Fibroblast of mammary gland (primary cell): ENCODE results near the gene COG5.
"Not testable (repeated sequence)": the region's sequence is repeated elsewhere in the genome, so short reads cannot be mapped to it uniquely, and the experiment has no call there.

ENCODE experiments used
- DNase-seq: peaks from one replicate; pipeline ENCODE4 v3.0.0-alpha.2; 2010; ENCODE audit warnings: low read depth
- H3K4me3 ChIP-seq: 2 replicates; pipeline ENCODE4 v1.5.1; 2011; ENCODE audit warnings: low read depth, mild to moderate bottlenecking, low read length, moderate library complexity; ENCODE audit not compliant: control insufficient read depth
- CTCF ChIP-seq: conservative IDR thresholded peaks from 2 replicates; pipeline ENCODE4 v1.5.1; 2011; ENCODE audit warnings: low read depth, low read length, inconsistent platforms; ENCODE audit not compliant: control insufficient read depth, insufficient read depth

The COG5 gene

GRCh38 chr7:107248551-107249316 lies 315.0 kb downstream of the COG5 start:
- no peak for DNase-seq
- TF ChIP-seq CTCF, result no peak
- no peak overlapping the region for H3K4me3 ChIP-seq

GRCh38 chr7:107246836-107247235 lies 316.9 kb downstream of the COG5 start:
- H3K4me3 ChIP-seq, DNase-seq: not testable (repeated sequence)

- no peak for TF ChIP-seq CTCF
- H3K4me3 ChIP-seq, result no peak overlapping the region
- DNase-seq, result no peak
Measured at GRCh38 chr7:107244613-107245012, 319.1 kb downstream of the COG5 start.

GRCh38 chr7:107242267-107242666 lies 321.5 kb downstream of the COG5 start:
- TF ChIP-seq CTCF, result no peak
- no peak for DNase-seq
- no peak overlapping the region for H3K4me3 ChIP-seq

- TF ChIP-seq CTCF, result no peak
- DNase-seq, result no peak
- H3K4me3 ChIP-seq, result no peak overlapping the region
Measured at GRCh38 chr7:107237451-107237850, 326.3 kb downstream of the COG5 start.

- H3K4me3 ChIP-seq, result no peak overlapping the region
- peak; percentile 19 for DNase-seq
- TF ChIP-seq CTCF, result no peak
Measured at GRCh38 chr7:107236862-107237261, 326.9 kb downstream of the COG5 start.

- DNase-seq, result no peak
- H3K4me3 ChIP-seq, result no peak overlapping the region
- TF ChIP-seq CTCF, result no peak
Measured at GRCh38 chr7:107234436-107234835, 329.3 kb downstream of the COG5 start.
